Lower leg skin (tissue), 4 donors: ENCODE data around the gene TESPA1. TPM values are rescaled to one million over a fixed set of nuclear protein-coding genes. Genes with fewer than 3 reads are reported as not detected.
A peak's percentile ranks its signal among the peaks of the same experiment; 100 is the strongest.

ENCODE experiments used
- DNase-seq, 2 donors: peaks; one replicate each; pipeline ENCODE4 v3.0.0-alpha.2; 2019; ENCODE audit warnings: low spot score in 2 of 2
- H3K4me3 ChIP-seq: fragments of 200-600 bp; sonication (generic); 2 replicates; pipeline ENCODE4 v1.5.1; 2017; ENCODE audit warnings: mild to moderate bottlenecking, low read depth; ENCODE audit not compliant: poor library complexity, severe bottlenecking
- POLR2A ChIP-seq, 2 donors: fragments of 450-650 bp; IDR thresholded peaks; one replicate each; pipeline ENCODE4 v1.6.1; 2016 to 2017; ENCODE audit warnings: antibody characterized with exemption in 2 of 2, mild to moderate bottlenecking in 1 of 2, moderate library complexity in 1 of 2
- WGBS, 2 donors: methylation state at CpG; one replicate each; pipeline ENCODE4 v1.1.5; 2018; 5-methylcytosine and 5-hydroxymethylcytosine counted together
- intact Hi-C: fragments of 100-400 bp; cut with DNase I; formaldehyde crosslinking; loops from one replicate; pipeline ENCODE4 v1.15.0; 2023; ENCODE audit warnings: low total_unique reads
- total RNA-seq, 4 donors: library from RNA; depleted of rRNA; stranded (reverse); fragments of >200 nt; gene quantifications; one replicate each; pipeline ENCODE4 v1.1.0, GENCODE V29; 2016
- TF ChIP-seq, protein P1 (sequence below), 3 donors: fragments of 450-650 bp; IDR thresholded peaks; one replicate each; pipeline ENCODE4 v1.5.1; 2016; ENCODE audit warnings: antibody characterized with exemption in 3 of 3, mild to moderate bottlenecking in 3 of 3, moderate library complexity in 2 of 3

Gene TESPA1
- total RNA-seq, 4 donors from 2014 or later = 0.68 TPM; not detected in 3

DNA sequence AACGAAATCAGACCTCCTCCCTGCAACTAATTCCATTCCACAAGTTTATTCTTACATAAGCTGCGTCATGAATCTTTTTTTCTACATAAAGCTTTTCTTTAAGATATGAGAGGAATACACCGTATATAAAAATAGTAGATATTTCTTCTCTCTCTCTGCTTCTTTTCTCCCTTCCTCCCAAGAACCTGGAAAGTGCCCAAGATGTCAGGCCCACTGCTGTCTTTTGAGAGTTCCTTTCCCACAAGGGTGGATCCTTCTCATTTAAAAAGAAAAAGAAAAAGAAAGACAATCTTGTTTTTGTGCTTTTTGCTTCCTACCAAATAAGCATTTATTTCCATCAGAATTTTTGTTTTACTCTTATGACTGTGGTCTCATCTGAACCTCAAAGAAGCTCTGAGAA, 11.0 kb downstream of the TESPA1 start:
- no peak for DNase-seq
- H3K4me3 ChIP-seq = no peak overlapping the region
- WGBS, 2 donors = 77 to 85% methylated on average over 3 of the region's 3 CpGs
- intact Hi-C loops = no loop called here
- TF ChIP-seq POLR2A (IDR thresholded peaks at IDR 0.05) = no peak
- TF ChIP-seq, protein P1, sequence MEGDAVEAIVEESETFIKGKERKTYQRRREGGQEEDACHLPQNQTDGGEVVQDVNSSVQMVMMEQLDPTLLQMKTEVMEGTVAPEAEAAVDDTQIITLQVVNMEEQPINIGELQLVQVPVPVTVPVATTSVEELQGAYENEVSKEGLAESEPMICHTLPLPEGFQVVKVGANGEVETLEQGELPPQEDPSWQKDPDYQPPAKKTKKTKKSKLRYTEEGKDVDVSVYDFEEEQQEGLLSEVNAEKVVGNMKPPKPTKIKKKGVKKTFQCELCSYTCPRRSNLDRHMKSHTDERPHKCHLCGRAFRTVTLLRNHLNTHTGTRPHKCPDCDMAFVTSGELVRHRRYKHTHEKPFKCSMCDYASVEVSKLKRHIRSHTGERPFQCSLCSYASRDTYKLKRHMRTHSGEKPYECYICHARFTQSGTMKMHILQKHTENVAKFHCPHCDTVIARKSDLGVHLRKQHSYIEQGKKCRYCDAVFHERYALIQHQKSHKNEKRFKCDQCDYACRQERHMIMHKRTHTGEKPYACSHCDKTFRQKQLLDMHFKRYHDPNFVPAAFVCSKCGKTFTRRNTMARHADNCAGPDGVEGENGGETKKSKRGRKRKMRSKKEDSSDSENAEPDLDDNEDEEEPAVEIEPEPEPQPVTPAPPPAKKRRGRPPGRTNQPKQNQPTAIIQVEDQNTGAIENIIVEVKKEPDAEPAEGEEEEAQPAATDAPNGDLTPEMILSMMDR (IDR thresholded peaks at IDR 0.05) = no peak

DNA sequence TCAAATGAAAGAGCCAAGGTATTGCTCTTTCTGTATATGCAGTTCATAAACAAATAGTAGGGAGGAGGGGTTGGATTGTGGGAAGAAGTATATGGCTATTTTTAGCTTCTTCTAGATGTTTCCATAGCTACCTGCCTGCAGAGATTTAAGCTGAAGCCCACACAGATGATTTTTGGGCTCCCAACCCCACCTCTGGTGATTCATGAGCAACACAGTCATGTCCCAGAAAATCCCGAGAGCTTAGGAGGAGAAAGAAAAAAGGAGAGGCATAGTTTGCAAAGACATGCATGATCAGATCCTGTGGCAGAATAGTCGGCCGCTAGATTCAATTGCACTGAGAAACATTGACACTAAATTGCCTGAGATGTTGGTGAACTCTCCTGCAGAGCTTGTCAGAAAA, 13.8 kb downstream of the TESPA1 start:
- TF ChIP-seq POLR2A (IDR thresholded peaks at IDR 0.05) = no peak
- TF ChIP-seq, protein P1 (IDR thresholded peaks at IDR 0.05) = no peak
- intact Hi-C loops = no loop called here
- no peak overlapping the region for H3K4me3 ChIP-seq
- no peak for DNase-seq
- 71 to 74% methylated on average over 3 of the region's 3 CpGs for WGBS, 2 donors

DNA sequence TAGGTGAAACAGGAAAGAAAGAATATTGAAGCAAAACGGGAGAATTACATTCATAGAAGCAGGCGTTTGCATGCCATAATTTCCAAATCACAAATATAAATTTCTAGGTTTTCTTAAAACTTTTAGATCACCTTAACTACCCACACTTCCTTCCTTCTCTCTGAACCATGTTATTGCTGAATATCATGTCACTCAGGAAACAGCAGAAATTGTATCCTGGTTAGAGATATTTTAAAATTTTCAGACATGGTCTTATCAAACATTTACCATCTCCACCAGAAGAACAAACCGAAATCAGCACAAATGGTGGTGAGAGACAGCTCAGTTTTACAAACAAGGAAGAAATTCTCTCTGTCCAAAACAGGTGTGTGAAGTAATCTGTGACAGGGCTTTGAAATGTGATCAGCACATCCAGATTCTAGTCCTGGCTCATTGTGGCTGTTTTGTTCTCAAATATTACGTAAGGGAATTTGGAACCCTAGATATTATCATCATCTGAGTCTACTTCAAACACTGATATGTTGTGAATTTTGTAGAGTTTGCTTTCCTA, 16.3 kb downstream of the TESPA1 start:
- WGBS, 2 donors = 45 to 56% methylated on average over 4 of the region's 4 CpGs
- no peak for DNase-seq
- TF ChIP-seq, protein P1 (IDR thresholded peaks at IDR 0.05) = no peak
- TF ChIP-seq POLR2A (IDR thresholded peaks at IDR 0.05) = no peak
- intact Hi-C loops = no loop called here
- H3K4me3 ChIP-seq = no peak overlapping the region

DNA sequence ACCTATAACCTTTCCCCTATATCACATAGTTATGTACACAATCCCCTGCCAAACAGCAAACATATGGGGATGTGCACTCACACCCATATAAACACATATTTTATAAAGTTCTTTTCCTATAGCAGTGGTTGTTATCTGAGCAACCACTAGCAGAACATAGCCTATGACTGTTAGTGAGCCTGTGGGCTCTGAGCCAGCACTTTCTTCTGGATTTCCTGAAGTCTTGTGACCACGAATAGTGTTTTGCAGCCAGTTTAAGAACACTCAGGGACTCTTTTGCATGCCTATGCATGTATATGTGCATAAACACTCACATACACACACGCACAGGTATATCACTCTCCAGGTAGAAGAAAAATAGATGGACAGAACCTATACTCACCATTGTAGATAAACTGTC, 17.1 kb downstream of the TESPA1 start:
- H3K4me3 ChIP-seq = no peak overlapping the region
- DNase-seq = peak in 1 of 2 donors; percentile 23
- intact Hi-C loops = no loop called here
- 21 to 22% methylated on average over 2 of the region's 2 CpGs for WGBS, 2 donors
- TF ChIP-seq POLR2A (IDR thresholded peaks at IDR 0.05) = no peak
- TF ChIP-seq, protein P1 (IDR thresholded peaks at IDR 0.05) = no peak

DNA sequence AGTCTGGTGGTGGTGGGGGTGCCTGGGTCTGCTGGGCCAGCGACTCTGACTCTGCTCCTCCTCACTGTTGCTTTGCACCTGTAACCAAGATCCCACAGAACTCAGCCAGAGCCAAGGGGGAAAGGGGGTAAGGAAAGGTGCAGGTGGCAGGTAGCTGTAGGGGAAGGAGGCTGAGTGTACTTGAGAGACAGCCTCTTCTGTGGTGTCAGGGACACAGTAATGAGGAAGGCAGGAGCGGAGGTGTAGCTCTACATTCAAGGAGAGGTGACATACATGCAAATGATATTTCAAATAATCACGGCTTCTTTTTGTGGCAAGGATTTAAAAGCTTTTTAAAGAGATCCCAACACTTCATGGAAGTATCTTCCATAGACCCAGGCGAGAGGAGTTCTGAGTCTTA, 23.4 kb downstream of the TESPA1 start:
- no peak for DNase-seq
- TF ChIP-seq, protein P1 (IDR thresholded peaks at IDR 0.05) = no peak
- TF ChIP-seq POLR2A (IDR thresholded peaks at IDR 0.05) = no peak
- 80 to 89% methylated on average over 4 of the region's 4 CpGs for WGBS, 2 donors
- intact Hi-C loops = no loop called here
- no peak overlapping the region for H3K4me3 ChIP-seq
